Measurements from ENCODE around the gene ZDHHC14.

GRCh38 chr6:157503018-157503747, 122.2 kb downstream of the ZDHHC14 start:
- TF ChIP-seq CTCF (IDR thresholded peaks at IDR 0.05; ENCODE audit: insufficient read depth, low read length, poor library complexity, severe bottlenecking) (no peak), EZH2phosphoT487 (conservative IDR thresholded peaks at IDR 0.05; ENCODE audit: low read length) (no peak)
